Activated CD4-positive, alpha-beta T cell treated with anti-CD3 and anti-CD28 coated beads, Interleukin-2, amount 50 U/mL, for 16 hours (primary cell): ENCODE results near the gene C21orf91.

ENCODE experiments used
- DNase-seq: peaks from one replicate; pipeline ENCODE4 v3.0.0-alpha.2; 2020

Gene C21orf91

GRCh38 chr21:17797967-17798366 lies 21.2 kb downstream of the C21orf91 start:
- no peak for DNase-seq

- no peak for DNase-seq
Observed at GRCh38 chr21:17796503-17796902, 22.7 kb downstream of the C21orf91 start.

- DNase-seq: no peak
Observed at GRCh38 chr21:17796037-17796403, 23.1 kb downstream of the C21orf91 start.

- DNase-seq: no peak
Observed at GRCh38 chr21:17795146-17796036, 23.8 kb downstream of the C21orf91 start.

- no peak for DNase-seq
Observed at GRCh38 chr21:17794518-17795145, 24.5 kb downstream of the C21orf91 start.

- DNase-seq: peak; percentile 66
Observed at GRCh38 chr21:17793246-17794123, 25.7 kb downstream of the C21orf91 start.

GRCh38 chr21:17789656-17790055 lies 29.5 kb downstream of the C21orf91 start:
- DNase-seq: peak; percentile 70

- DNase-seq: no peak
Observed at GRCh38 chr21:17789069-17789468, 30.1 kb downstream of the C21orf91 start.

- no peak for DNase-seq
Observed at GRCh38 chr21:17786851-17787181, 32.3 kb downstream of the C21orf91 start.

GRCh38 chr21:17786071-17786850 lies 32.9 kb downstream of the C21orf91 start:
- DNase-seq: peak; percentile 82

- no peak for DNase-seq
Observed at GRCh38 chr21:17785403-17785788, 33.8 kb downstream of the C21orf91 start.

GRCh38 chr21:17784604-17785402 lies 34.4 kb downstream of the C21orf91 start:
- peak; percentile 88 for DNase-seq

GRCh38 chr21:17784180-17784598 lies 35.0 kb downstream of the C21orf91 start:
- peak; percentile 63 for DNase-seq

GRCh38 chr21:17783481-17784179 lies 35.5 kb downstream of the C21orf91 start:
- peak; percentile 60 for DNase-seq

GRCh38 chr21:17783003-17783402 lies 36.2 kb downstream of the C21orf91 start:
- no peak for DNase-seq

- no peak for DNase-seq
Observed at GRCh38 chr21:17782051-17782450, 37.1 kb downstream of the C21orf91 start.

GRCh38 chr21:17781524-17781923 lies 37.6 kb downstream of the C21orf91 start:
- DNase-seq: no peak

- peak; percentile 81 for DNase-seq
Observed at GRCh38 chr21:17780539-17780938, 38.6 kb downstream of the C21orf91 start.

- no peak for DNase-seq
Observed at GRCh38 chr21:17779980-17780379, 39.2 kb downstream of the C21orf91 start.

GRCh38 chr21:17779496-17779895 lies 39.7 kb downstream of the C21orf91 start:
- no peak for DNase-seq
